ENCODE data around the gene MDC1.

DNA sequence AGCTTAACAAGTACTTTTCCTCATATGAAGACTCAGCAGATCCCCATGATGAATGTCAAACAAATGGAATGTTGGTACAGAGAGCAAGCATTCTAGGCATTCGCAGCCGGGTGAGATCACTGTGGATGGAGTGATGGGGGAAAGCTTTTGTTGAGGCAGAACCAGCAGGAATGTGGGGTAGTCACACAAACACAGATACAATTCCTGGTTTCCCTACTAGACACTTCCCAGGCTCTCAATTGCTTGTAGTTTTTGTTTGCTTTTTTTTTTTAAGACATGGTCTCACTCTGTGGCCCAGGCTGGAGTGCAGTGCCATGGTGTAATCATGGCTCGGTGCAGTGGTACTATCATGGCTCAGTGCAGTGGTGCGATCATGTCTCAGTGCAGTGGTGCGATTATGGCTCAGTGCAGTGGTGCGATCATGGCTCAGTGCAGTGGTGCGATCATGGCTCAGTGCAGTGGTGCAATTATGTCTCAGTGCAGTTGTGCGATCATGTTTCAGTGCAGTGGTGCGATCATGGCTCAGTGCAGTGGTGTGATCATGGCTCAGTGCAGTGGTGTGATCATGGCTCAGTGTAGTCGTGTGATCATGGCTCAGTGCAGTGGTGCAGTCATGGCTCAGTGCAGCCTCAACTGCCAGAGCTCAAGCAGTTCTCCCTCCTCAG lies 42.6 kb upstream of the MDC1 start:
- TF ChIP-seq GATA2 (IDR thresholded peaks at IDR 0.05; ENCODE audit: low read depth, low read length), result no peak
- TF ChIP-seq GATA3 (IDR thresholded peaks at IDR 0.05; ENCODE audit: low read depth, low read length), result no peak

Measured in SH-SY5Y (cell line).